HepG2 (cell line): ENCODE data around the gene DTNA. TPM values are rescaled to one million over a fixed set of nuclear protein-coding genes. Genes with fewer than 3 reads are reported as not detected.
A peak's percentile ranks its signal among the peaks of the same experiment; 100 is the strongest.

Experiments used
- ARID3A ChIP-seq: IDR thresholded peaks from 2 replicates; pipeline ENCODE4 v1.6.1; 2012; ENCODE audit warnings: low read depth, low read length, improper control_type of control experiment
- ATF2 ChIP-seq: sonication (generic); formaldehyde crosslinking; IDR thresholded peaks from 2 replicates; pipeline ENCODE4 v1.4.0; 2020; ENCODE audit warnings: missing genetic modification reagents
- ATF7 ChIP-seq, 2 experiments: fragments of 450-650 bp in 1 of 2; sonication (generic) in 1 of 2; formaldehyde crosslinking in 1 of 2; IDR thresholded peaks; 2 replicates each; pipeline versions ENCODE4 v1.4.0 to v1.6.1; 2016 to 2020; ENCODE audit warnings: antibody characterized with exemption in 1 of 2, mild to moderate bottlenecking in 1 of 2, missing genetic modification reagents in 1 of 2
- BHLHE40 ChIP-seq: IDR thresholded peaks from 2 replicates; pipeline ENCODE4 v1.6.1; 2011; ENCODE audit warnings: low read length, improper control_type of control experiment
- CEBPG ChIP-seq: IDR thresholded peaks from 2 replicates; pipeline ENCODE4 v1.6.1; 2016
- CREB1 ChIP-seq, 2 experiments: fragments of 450-650 bp in 1 of 2; IDR thresholded peaks; 2 replicates each; pipeline ENCODE4 v1.6.1; 2016 to 2017; ENCODE audit warnings: control low read depth in 1 of 2, mild to moderate bottlenecking in 1 of 2, missing compliant biosample characterization in 1 of 2, missing genetic modification characterization in 1 of 2
- IKZF5 ChIP-seq: IDR thresholded peaks from 2 replicates; pipeline ENCODE4 v1.6.1; 2018; ENCODE audit warnings: missing genetic modification reagents, mild to moderate bottlenecking, missing compliant biosample characterization
- IRF9 ChIP-seq: sonication (generic); formaldehyde crosslinking; IDR thresholded peaks from 2 replicates; pipeline ENCODE4 v1.8.0; 2022; ENCODE audit warnings: missing genetic modification reagents, mild to moderate bottlenecking, borderline replicate concordance
- JUNB ChIP-seq: sonication (generic); formaldehyde crosslinking; IDR thresholded peaks from 2 replicates; pipeline ENCODE4 v1.8.0; 2022; ENCODE audit warnings: missing genetic modification reagents, mild to moderate bottlenecking, borderline replicate concordance
- LCORL ChIP-seq, 2 experiments: fragments of 450-650 bp in 1 of 2; sonication (generic) in 1 of 2; formaldehyde crosslinking in 1 of 2; IDR thresholded peaks; 2 replicates each; pipeline versions ENCODE4 v1.5.0 to v1.6.1; 2017 to 2020; ENCODE audit warnings: antibody characterized with exemption in 1 of 2, missing genetic modification reagents in 1 of 2
- LRRFIP1 ChIP-seq: sonication (generic); formaldehyde crosslinking; conservative IDR thresholded peaks from 2 replicates; pipeline ENCODE4 v1.4.0; 2020; ENCODE audit warnings: missing genetic modification reagents
- MEF2D ChIP-seq: sonication (generic); formaldehyde crosslinking; IDR thresholded peaks from 2 replicates; pipeline ENCODE4 v1.5.1; 2020; ENCODE audit warnings: mild to moderate bottlenecking, missing genetic modification reagents
- MEIS2 ChIP-seq: sonication (generic); formaldehyde crosslinking; IDR thresholded peaks from 2 replicates; pipeline ENCODE4 v1.9.0; 2021; ENCODE audit warnings: mild to moderate bottlenecking, missing genetic modification reagents
- MZF1 ChIP-seq: sonication (generic); formaldehyde crosslinking; IDR thresholded peaks from 2 replicates; pipeline ENCODE4 v1.8.1; 2023; ENCODE audit warnings: mild to moderate bottlenecking, missing genetic modification reagents, borderline replicate concordance
- PAX8 ChIP-seq: sonication (generic); formaldehyde crosslinking; IDR thresholded peaks from 2 replicates; pipeline ENCODE4 v1.8.0; 2022; ENCODE audit warnings: mild to moderate bottlenecking, missing genetic modification reagents, borderline replicate concordance
- SETDB1 ChIP-seq: sonication (generic); formaldehyde crosslinking; IDR thresholded peaks from 2 replicates; pipeline ENCODE4 v1.5.1; 2020; ENCODE audit warnings: missing genetic modification reagents, mild to moderate bottlenecking, borderline replicate concordance
- SMAD3 ChIP-seq: sonication (generic); formaldehyde crosslinking; IDR thresholded peaks from 2 replicates; pipeline ENCODE4 v1.4.0; 2020; ENCODE audit warnings: missing genetic modification reagents
- SRSF1 ChIP-seq: fragments of 200-400 bp; formaldehyde crosslinking; optimal IDR thresholded peaks from 2 replicates; pipeline ENCODE3; 2017; ENCODE audit warnings: mild to moderate bottlenecking, low read depth, low read length, moderate library complexity
- ZNF292 ChIP-seq: sonication (generic); formaldehyde crosslinking; IDR thresholded peaks from 2 replicates; pipeline ENCODE4 v1.8.1; 2022; ENCODE audit warnings: mild to moderate bottlenecking, low read depth, missing genetic modification reagents, borderline replicate concordance
- ZNF3 ChIP-seq: IDR thresholded peaks from 2 replicates; pipeline ENCODE4 v1.7.0; 2017; ENCODE audit warnings: inconsistent platforms
- ZNF644 ChIP-seq: IDR thresholded peaks from 2 replicates; pipeline ENCODE4 v1.6.1; 2016; ENCODE audit warnings: low read depth
- ZNF766 ChIP-seq: sonication (generic); formaldehyde crosslinking; IDR thresholded peaks from 2 replicates; pipeline ENCODE4 v1.5.0; 2020; ENCODE audit warnings: missing genetic modification reagents, borderline replicate concordance
- ZNF878 ChIP-seq: sonication (generic); formaldehyde crosslinking; IDR thresholded peaks from 2 replicates; pipeline ENCODE4 v1.8.1; 2023; ENCODE audit warnings: mild to moderate bottlenecking, missing genetic modification reagents, moderate library complexity
- polyA plus RNA-seq, 8 experiments: library from polyadenylated mRNA; depleted of rRNA in 3 of 8; stranded (reverse) in 7 of 8; unstranded in 1 of 8; fragments of >200 nt; fragmentation: Illumina TruSeq in 4 of 8; extraction: Trizol in 4 of 8; gene quantifications; 2 replicates each; pipeline versions ENCODE4 v1.2.1 to v1.2.3, GENCODE V29; 2011 to 2016; ENCODE audit warnings: low read depth in 4 of 8, missing spikeins in 1 of 8, mixed read lengths in 1 of 8; ENCODE audit not compliant: insufficient read depth in 1 of 8
- total RNA-seq, 5 experiments: library from RNA; depleted of rRNA; stranded (reverse); fragments of >200 nt; fragmentation: Illumina TruSeq; extraction: Trizol; gene quantifications; 2 replicates each; pipeline ENCODE4 v1.2.3, GENCODE V29; 2016; ENCODE audit warnings: low read depth in 1 of 5

Gene DTNA
- total and polyA plus RNA-seq, 2 of the 13 experiments (the other 11 are each of a cell fraction or from before 2014, with no cell fraction given): 8.5 to 29.0 TPM

GRCh38 chr18:34929336-34929780 lies 219.3 kb downstream of the DTNA start (continued):
- peak; percentile 82 for TF ChIP-seq ATF2 (CRISPR knock-in tag)
- TF ChIP-seq PAX8 (CRISPR knock-in tag): no peak
- TF ChIP-seq BHLHE40: no peak
- TF ChIP-seq SRSF1: no peak
- peak; percentile 97 for TF ChIP-seq JUNB (CRISPR knock-in tag)
- no peak for TF ChIP-seq ZNF878
- peak; percentile 87 for TF ChIP-seq ARID3A
- TF ChIP-seq CREB1 (IDR thresholded peaks at IDR 0.05): no peak
- TF ChIP-seq CREB1 (CRISPR knock-in tag; IDR thresholded peaks at IDR 0.05): peak; percentile 67
- TF ChIP-seq IRF9: no peak
- TF ChIP-seq IKZF5: 0 out of 2 replicates have a peak, but pooled peaks have one; percentile 29
- peak; percentile 73; the same call in 1 of the 2 replicates for TF ChIP-seq SMAD3
- peak; percentile 57 for TF ChIP-seq CEBPG (CRISPR knock-in tag)
- no peak for TF ChIP-seq LRRFIP1 (CRISPR knock-in tag)
- TF ChIP-seq ZNF766: no peak
- no peak for TF ChIP-seq SETDB1 (CRISPR knock-in tag)
- TF ChIP-seq ZNF292 (CRISPR knock-in tag): peak; percentile 28; the same call in 1 of the 2 replicates
- TF ChIP-seq LCORL (IDR thresholded peaks at IDR 0.05): no peak
- peak; percentile 37; the same call in 1 of the 2 replicates for TF ChIP-seq LCORL (CRISPR knock-in tag; IDR thresholded peaks at IDR 0.05)
- peak; percentile 87 for TF ChIP-seq MEF2D (CRISPR knock-in tag)
- no peak for TF ChIP-seq MEIS2 (CRISPR knock-in tag)
- no peak for TF ChIP-seq ZNF3 (CRISPR knock-in tag)
- TF ChIP-seq ZNF644 (CRISPR knock-in tag): peak; percentile 31
- TF ChIP-seq ATF7 (IDR thresholded peaks at IDR 0.05): peak; percentile 38; the same call in 1 of the 2 replicates
- no peak; the same call in 1 of the 2 replicates for TF ChIP-seq ATF7 (CRISPR knock-in tag; IDR thresholded peaks at IDR 0.05)
- TF ChIP-seq MZF1 (CRISPR knock-in tag): no peak
